ENCODE measurements around the gene NFIA.

The NFIA gene

GRCh38 chr1:61169045-61169444, 86.7 kb downstream of the NFIA start:
- no peak overlapping the region for H3K27ac ChIP-seq
- no peaks in the 10 kb centered on the region for H3K9me3 ChIP-seq (ENCODE audit: control insufficient read depth, low read length)
- H2AFZ ChIP-seq, result no peak overlapping the region
- H3K4me2 ChIP-seq (ENCODE audit: low read length), result no peak overlapping the region
- H3K4me1 ChIP-seq, result peaks cover 18% of the 10 kb centered on the region
- no peak for TF ChIP-seq CTCF (IDR thresholded peaks at IDR 0.05)
- H3K4me3 ChIP-seq (ENCODE audit: low read depth, low read length), result no peak overlapping the region
- no peaks in the 10 kb centered on the region for H3K36me3 ChIP-seq (ENCODE audit: control insufficient read depth, insufficient read depth, low read length)
- no peak overlapping the region for H3K9ac ChIP-seq
- H3K79me2 ChIP-seq, result peaks cover 9% of the 10 kb centered on the region
- H3K27me3 ChIP-seq (ENCODE audit: control insufficient read depth, insufficient read depth, low read length), result no peaks in the 10 kb centered on the region

GRCh38 chr1:61169634-61170033, 87.3 kb downstream of the NFIA start:
- no peak overlapping the region for H3K27ac ChIP-seq
- H3K36me3 ChIP-seq (ENCODE audit: control insufficient read depth, insufficient read depth, low read length), result no peaks in the 10 kb centered on the region
- H3K4me1 ChIP-seq, result peaks cover 18% of the 10 kb centered on the region
- H3K9ac ChIP-seq, result no peak overlapping the region
- no peaks in the 10 kb centered on the region for H3K27me3 ChIP-seq (ENCODE audit: control insufficient read depth, insufficient read depth, low read length)
- H3K79me2 ChIP-seq, result peaks cover 8% of the 10 kb centered on the region
- no peak overlapping the region for H2AFZ ChIP-seq
- no peak overlapping the region for H3K4me2 ChIP-seq (ENCODE audit: low read length)
- no peaks in the 10 kb centered on the region for H3K9me3 ChIP-seq (ENCODE audit: control insufficient read depth, low read length)
- no peak for TF ChIP-seq CTCF (IDR thresholded peaks at IDR 0.05)
- no peak overlapping the region for H3K4me3 ChIP-seq (ENCODE audit: low read depth, low read length)

- Histone ChIP-seq H3K9me3 (ENCODE audit: control insufficient read depth, low read length) (no peaks in the 10 kb centered on the region), H3K27ac (no peak overlapping the region), H3K4me1 (peaks cover 18% of the 10 kb centered on the region), H3K9ac (no peak overlapping the region), H3K79me2 (peaks cover 6% of the 10 kb centered on the region), H3K4me3 (ENCODE audit: low read depth, low read length) (no peak overlapping the region), H3K4me2 (ENCODE audit: low read length) (no peak overlapping the region), H2AFZ (no peak overlapping the region), H3K27me3 (ENCODE audit: control insufficient read depth, insufficient read depth, low read length) (no peaks in the 10 kb centered on the region), H3K36me3 (ENCODE audit: control insufficient read depth, insufficient read depth, low read length) (no peaks in the 10 kb centered on the region)
- no peak for TF ChIP-seq CTCF (IDR thresholded peaks at IDR 0.05)
Measured at GRCh38 chr1:61170328-61171238, 88.2 kb downstream of the NFIA start.

- Histone ChIP-seq H3K4me1 (peaks cover 18% of the 10 kb centered on the region), H3K9ac (no peak overlapping the region)
Measured at GRCh38 chr1:61171346-61171745, 89.0 kb downstream of the NFIA start.

More at GRCh38 chr1:61171346-61171745, 89.0 kb downstream of the NFIA start:
- TF ChIP-seq CTCF (IDR thresholded peaks at IDR 0.05), result no peak
- Histone ChIP-seq H3K4me2 (ENCODE audit: low read length) (no peak overlapping the region), H3K9me3 (ENCODE audit: control insufficient read depth, low read length) (no peaks in the 10 kb centered on the region), H3K79me2 (peaks cover 3% of the 10 kb centered on the region), H3K27ac (no peak overlapping the region), H3K27me3 (ENCODE audit: control insufficient read depth, insufficient read depth, low read length) (no peaks in the 10 kb centered on the region), H2AFZ (no peak overlapping the region), H3K4me3 (ENCODE audit: low read depth, low read length) (no peak overlapping the region), H3K36me3 (ENCODE audit: control insufficient read depth, insufficient read depth, low read length) (no peaks in the 10 kb centered on the region)

Measured in parathyroid adenoma (tissue), 2 donors.